Epithelial cell of prostate (primary cell): Measurements from ENCODE around the gene SLC1A1.

ENCODE experiments used
- DNase-seq: peaks from one replicate; pipeline ENCODE4 v3.0.0-alpha.2; 2011; ENCODE audit warnings: low read depth, low spot score
- H3K27ac ChIP-seq: fragments of 450-650 bp; 2 replicates; pipeline ENCODE4 v1.5.1; 2017; ENCODE audit warnings: mild to moderate bottlenecking

Gene SLC1A1

DNA sequence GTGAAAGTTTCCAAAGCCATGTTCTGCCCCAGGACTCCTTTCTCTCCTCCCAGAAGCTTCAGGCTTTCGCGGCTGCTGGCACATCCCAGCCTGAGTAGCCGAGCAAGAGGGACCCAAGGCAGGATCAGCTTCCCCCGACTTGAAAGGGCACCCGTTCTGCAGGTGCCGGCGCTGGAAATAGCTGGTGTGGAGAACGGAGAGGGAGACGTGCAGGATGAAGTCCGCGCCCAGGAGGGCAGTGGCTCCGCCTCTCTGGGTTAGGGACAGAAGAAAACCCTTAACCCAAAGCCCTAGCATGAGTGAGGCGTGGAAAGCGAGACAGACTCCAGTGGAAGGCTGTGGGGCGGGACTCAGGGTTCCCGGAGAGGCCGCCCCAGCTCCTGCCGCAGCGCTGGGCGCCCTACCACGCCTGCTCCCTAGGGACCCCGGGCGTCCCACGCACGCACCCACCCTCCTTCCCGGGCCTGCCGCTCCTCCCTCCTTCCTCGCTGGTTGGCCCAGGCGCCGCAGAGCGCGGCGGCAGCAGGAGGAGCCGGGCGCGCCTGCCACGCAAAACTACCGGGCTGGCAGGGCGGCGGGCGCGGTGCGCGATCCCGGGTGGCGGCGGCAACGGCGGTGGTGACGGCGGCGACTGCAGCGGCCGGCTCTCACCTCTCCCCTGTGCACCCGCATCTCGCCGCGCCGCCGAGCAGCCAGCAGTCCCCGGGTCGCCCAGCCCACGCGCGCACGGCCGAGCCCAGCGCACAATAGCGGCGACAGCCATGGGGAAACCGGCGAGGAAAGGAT is at the start of gene SLC1A1:
TSS of gene SLC1A1 (plus strand) at position 550 of the 786 bp plus-strand sequence. CDS start at position 762, 212 bp downstream.
- DNase-seq = no peak
- no peak within 1 kb of the TSS for H3K27ac ChIP-seq

DNA sequence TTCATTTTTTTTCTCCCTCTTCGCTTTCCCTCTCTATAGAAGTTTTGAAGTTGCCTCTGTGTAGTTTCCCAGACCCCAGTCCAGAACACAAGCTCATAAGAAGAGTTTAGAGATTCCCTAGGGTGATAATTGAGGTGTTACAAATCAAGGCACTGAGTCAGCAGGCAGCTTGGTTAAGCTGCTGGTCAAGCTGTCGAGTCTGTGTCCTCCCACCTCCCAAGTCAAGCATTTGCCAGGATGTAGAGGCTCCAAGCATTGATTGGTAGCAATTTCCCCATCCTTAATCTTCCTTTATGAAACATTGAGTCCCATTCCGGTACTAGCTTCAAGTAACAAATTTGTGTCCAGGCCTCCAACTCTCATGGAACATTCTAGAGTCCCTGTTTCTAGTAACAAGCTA is 47.5 kb upstream of the SLC1A1 start:
- DNase-seq = no peak

DNA sequence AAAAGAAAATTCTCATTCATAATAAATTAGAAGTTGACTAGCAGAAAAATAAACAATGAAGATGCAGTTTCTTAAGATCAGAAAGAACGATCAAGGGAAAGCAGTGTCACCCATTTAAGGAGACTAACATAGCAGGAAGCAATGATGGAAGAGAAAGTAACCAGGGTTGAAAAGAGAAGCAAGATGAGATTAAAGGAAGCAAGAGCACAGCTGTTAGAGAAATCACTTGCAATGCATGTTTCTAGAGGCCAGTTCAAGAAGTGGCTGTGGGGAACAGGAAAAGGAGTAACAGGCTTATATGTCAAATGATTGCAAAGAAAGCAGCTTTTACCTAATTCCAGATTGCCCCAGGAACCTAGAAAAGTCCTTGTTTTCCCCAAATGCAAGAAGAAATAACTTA is 46.8 kb upstream of the SLC1A1 start:
- H3K27ac ChIP-seq = no peak overlapping the region
- no peak for DNase-seq

More for the DNA sequence above, 47.5 kb upstream of the SLC1A1 start:
- no peak overlapping the region for H3K27ac ChIP-seq

DNA sequence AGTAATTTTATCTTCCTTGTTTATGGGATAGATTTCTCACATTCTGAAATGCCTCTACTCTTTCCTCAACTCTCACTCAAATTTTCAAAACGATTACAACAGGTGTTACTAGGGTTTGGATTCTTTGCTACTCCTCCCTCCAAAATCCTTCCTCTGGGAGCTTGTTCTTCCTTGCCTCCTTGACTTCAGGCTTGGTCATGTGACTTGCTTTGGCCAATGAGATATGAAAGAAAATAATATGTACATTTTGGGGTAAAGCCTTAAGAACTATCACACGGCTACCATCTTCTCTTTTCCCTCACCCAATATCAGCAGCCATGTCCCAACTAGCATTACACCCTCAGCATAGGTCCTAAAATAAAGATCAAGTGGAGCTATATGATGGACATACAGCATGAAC is 28.8 kb upstream of the SLC1A1 start:
- no peak overlapping the region for H3K27ac ChIP-seq
- no peak for DNase-seq

DNA sequence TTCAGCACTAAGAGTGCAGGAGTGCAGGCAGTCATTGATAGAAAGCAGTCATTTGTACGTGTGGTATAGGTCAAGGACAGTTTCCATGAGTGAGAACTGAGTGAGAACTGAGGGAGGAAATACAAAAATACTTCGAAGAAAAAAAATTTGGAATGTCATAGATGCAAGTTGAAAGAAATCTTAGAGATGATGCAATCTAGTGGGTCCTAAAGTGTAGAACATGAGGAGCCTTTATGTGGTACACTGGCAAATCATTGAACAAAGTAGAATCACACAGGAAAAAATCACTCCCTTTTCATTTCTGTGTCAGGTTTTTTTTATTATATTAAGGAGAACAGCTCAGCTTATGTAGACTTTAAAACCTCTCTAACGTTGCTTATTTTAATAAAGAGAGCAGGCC is 26.4 kb upstream of the SLC1A1 start:
- no peak overlapping the region for H3K27ac ChIP-seq
- DNase-seq = no peak

DNA sequence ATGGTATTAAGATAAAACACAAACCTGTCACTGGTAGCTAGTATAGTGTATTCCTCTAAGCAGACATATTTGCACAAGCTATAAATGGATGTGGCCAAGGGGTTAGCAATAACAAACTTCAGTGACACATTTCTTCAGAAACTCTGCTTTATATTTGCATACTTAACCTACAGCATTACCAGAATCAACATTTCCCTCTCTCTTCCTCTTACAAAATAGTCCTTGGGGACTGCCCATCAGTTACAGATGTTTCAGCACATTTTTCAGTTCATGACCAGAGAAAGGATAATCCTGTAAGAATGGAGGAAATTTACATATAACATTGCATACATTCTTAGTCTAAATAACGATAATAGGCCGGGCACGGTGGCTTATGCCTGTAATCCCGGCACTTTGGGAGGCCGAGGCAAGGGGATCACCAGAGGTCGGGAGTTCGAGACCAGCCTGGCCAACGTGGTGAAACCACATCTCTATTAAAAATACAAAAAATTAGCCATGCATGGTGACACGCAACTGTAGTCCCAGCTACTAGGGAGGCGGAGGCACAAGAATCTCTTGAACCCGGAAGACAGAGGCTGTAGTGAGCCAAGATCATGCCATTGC is 25.3 kb upstream of the SLC1A1 start:
- DNase-seq = no peak
- H3K27ac ChIP-seq = no peak overlapping the region

DNA sequence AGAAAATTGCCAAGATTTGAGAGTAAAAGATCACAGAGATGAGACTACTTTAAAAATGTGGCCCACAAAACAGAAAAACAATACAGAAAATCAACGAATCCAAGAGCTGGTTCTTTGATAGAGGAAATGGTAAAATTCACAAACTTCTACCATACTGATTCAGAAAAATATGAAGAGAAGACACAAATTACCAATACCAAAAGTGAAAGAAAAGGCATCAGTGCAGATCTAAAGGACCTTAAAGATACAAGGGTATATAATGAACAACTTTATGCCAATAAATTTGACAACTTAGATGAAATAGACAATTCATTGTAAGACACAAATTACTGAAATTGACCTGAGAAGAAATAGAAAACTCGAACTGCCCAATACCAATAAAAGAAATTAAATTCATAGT is 24.4 kb upstream of the SLC1A1 start:
- DNase-seq = no peak

DNA sequence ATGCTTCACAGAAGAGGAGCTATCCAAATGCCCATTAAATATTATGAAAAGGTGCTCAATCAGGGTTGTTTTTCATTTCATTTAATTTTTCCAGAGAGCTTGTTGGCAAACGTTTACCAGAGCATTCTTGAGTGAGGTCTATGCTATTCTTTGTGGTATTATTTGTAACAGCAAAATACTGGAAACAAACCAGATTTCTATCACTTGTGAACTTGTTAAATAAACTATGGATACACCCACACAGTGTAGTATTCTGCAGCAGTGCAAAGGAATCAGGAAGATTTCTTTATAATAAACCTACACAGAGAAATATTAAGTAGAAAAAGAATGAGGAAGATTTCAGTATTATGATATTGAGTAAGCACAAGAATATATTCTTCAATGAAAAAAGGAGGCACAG is 15.0 kb upstream of the SLC1A1 start:
- no peak overlapping the region for H3K27ac ChIP-seq
- DNase-seq = no peak

More for the DNA sequence above, 24.4 kb upstream of the SLC1A1 start:
- no peak overlapping the region for H3K27ac ChIP-seq

DNA sequence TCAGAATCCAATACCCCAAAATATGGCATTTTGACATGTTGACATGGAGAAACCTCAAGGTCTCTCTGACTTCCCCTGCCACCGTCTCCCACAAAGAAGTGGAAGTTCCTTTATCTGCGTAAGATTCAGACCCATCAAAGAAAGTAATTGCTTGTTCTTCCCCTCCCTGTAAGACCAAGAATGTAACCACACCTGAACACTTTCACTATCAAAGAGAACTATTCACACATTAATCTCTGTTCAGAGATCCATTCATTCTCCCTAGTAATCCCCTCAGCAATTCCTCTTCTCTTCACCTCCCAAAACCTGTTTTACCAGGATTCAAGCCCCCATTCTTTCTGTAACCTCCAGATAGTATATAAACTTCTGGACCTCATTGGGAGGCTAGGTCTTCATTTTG is 4.1 kb upstream of the SLC1A1 start:
- H3K27ac ChIP-seq = no peak overlapping the region
- no peak for DNase-seq

DNA sequence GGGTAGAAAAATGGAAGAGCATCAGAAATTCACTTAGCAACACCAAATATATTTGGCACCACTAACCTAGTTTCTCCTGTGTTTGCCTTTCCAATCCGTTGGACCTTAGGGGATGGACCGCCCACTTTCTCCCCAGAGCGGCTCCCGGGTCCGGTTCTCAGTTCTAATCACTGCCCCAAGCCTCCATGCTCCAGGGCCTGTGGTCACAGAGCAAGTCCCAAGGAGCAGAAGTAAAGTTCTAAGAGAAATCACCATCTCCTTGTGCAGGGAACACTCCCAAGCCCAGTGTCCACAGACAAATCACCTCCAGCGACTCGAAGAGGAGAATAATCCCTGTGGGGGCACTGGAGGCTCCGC is 728 bp upstream of the SLC1A1 start:
- H3K27ac ChIP-seq = no peak overlapping the region
- no peak for DNase-seq

DNA sequence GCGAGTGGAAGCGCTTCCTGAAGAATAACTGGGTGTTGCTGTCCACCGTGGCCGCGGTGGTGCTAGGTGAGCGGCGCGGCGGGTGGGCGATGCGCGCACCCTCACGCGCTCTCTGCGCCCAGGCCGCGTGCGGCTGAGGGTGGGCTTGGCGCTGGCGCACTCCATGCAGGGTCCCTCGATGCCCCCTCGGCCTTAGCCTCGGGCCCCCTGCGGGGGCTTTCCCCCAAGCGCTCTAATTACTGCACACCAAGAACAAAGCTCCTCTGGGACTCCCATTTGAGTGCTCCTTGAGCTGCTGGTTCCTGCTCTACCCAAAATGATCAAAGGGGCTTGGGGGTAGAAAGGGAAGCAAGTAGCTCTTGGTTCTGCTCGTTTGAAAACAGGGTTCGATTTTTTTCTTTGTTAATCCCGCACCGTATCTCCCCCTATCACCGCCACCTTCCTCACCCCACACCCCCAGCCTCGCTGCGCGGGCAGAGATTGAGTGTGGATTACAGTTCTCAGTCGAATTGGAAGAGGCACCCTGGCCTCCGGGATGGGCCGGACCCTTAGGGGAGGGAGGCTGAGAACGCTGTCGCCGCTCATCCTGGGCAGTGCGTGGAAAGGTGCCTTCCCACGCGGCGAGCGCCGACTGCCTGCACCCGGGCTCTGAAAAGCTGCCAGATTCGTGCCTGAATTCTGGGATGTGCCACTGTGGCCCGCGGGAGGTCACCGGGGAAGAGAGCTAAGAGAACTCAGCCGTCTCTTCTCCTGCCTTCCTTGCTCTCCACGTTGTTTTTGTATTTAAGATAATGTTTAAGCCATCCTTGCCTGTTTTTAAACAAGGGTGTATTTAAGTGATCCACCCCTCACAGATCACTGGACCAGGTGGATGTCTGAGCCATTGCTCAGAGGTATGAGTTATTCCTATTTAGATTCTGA is 697 bp downstream of the SLC1A1 start:
- DNase-seq = no peak
- H3K27ac ChIP-seq = no peak overlapping the region

DNA sequence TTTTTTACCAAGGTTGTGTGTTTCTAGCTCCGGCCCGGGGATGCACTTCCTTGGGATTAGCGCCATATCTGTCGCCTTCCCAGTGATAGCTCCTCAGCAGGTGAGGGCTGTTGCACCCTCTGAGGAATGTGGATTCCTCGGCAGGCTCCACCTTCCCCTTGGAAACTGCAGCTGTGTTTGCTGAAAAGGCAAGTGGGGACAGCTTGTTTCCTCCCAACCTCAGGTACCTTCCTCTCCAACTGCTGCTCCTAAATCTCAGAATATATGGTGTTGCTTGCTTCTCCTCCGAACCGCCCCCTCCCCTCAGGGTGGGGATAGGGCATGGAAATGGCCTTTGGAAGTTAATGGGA is 1.3 kb downstream of the SLC1A1 start:
- DNase-seq = no peak
- no peak overlapping the region for H3K27ac ChIP-seq

DNA sequence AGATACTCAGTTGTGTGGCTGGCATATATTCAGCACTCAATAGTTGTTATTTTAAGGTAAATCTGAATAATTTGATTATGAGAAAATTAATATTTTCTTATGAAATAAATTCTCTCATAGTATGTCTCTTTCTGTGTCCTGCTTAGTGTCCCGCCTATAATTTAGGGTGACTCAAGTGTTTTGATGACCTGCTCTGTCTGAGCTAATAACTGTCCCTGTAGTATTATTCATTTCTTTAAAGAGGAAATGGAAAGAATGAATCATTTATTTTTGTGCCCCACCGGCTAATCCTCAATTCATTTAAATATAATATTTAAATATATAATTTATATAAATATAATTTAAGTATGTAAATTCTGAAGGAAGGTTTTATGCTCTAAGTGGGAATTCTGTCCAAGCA is 4.1 kb downstream of the SLC1A1 start:
- no peak for DNase-seq
- H3K27ac ChIP-seq = no peak overlapping the region

DNA sequence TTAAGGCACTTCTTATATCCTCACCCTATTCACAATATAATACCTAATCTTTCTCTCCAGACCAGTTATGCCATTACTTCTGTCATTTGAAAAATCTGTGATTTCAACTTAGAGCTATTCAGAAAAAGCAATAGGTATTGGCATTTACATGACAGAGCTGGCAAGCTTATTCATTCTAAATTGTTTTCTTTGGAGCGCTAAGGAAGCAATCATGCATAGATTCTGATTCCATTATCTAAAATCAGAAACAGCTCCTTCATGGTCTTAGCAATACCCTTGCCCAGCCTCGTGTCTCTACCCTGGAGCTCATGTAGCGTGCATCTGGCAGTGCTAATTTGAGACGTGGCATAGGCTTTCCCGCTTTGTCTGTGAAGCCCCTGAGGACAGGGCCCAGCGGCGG is 4.5 kb downstream of the SLC1A1 start:
- DNase-seq = no peak

DNA sequence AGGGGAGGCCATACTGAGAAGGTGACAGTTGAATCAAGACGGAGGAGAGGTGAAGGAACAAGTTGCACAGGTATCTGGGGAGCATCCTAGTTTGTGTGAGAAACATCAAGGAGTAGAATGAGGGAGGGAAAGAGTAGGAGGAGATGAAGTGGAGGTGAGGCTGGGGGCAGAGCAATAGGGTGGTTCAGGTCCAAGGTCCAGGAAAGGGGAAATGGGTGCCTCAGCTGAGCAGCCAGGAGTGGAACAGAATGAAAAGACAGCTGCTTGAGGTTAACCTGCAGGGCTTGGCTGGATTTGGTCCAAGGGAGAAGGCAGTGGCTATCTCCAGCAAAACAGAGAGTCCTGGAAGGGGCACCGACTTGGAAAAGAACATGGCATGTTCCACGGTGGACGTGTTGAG is 5.3 kb downstream of the SLC1A1 start:
- DNase-seq = no peak
- no peak overlapping the region for H3K27ac ChIP-seq

More for the DNA sequence above, 4.5 kb downstream of the SLC1A1 start:
- H3K27ac ChIP-seq = no peak overlapping the region

DNA sequence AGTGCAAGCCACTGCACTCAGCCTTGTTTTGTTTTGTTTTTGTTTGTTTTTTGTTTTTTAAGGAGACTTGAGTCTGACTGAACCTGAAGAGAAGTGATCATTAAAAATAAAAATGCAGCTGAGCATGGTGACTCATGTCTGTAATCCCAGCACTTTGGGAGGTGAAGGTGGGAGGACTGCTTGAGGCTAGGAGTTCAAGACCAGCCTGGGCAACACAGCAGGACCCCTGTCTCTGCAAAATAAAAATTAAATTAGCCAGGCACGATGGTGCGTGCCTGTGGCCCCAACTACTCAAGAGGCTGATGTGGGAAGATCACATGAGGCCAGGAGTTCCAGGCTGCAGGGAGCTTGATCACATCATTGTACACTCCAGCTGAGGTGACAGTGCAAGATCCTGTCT is 6.2 kb downstream of the SLC1A1 start:
- H3K27ac ChIP-seq = no peak overlapping the region
- no peak for DNase-seq

DNA sequence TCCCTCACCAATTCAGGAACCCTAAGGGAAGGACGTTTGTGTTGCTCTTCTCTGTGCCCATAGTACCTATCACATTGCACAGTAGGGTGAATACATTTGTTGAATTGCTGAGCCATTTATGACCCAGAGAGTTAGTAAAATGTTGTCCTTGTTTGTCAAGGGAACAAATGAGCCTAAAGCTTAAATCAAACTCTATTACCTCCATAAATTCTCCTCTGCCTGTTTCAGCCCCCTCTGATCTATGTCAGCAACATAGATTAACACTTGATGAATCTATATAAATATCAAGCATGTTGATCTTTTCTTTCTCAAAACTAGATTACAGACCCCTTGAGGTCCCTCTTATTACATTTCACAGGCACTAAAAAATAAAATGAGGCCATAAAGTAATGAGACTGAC is 7.1 kb downstream of the SLC1A1 start:
- DNase-seq = no peak
- no peak overlapping the region for H3K27ac ChIP-seq

DNA sequence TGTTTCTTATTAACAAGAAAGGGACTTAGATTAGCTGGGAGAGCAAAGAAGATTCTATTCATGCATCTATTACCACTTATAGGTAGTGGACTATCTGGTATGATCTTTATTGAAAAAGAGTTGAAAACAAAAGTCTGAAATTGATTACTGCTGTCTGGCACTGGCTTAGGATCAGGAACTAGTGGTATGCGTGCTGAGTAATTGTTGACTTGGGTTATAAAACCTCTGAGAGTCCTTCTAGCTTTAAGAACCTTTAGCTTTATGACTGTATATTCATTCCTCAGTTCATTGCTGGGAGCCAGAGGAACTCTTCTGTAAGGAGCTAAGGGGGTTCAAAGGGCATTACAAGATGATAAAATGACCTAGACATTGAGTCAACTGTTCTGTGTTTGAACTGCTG is 7.6 kb downstream of the SLC1A1 start:
- no peak overlapping the region for H3K27ac ChIP-seq
- no peak for DNase-seq

DNA sequence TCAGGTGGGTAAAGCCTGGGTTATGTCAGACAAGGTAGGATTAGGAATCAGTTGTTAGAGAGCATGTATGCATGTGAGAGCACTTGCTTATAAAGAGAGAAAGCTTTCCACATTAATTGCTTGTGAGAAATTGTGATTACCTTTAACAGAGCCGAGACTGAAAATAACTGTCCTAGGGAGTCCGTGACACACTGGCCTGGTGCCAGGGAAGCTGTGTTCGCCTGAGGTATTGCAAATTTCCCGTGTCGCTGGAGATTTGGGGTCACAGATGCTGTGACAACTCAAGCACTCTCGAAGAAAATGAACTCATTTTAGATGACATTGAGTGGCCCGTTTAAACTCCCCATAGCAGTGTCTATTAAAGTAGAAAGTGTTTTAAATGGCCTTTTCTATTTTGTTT is 9.6 kb downstream of the SLC1A1 start:
- no peak overlapping the region for H3K27ac ChIP-seq
- no peak for DNase-seq

DNA sequence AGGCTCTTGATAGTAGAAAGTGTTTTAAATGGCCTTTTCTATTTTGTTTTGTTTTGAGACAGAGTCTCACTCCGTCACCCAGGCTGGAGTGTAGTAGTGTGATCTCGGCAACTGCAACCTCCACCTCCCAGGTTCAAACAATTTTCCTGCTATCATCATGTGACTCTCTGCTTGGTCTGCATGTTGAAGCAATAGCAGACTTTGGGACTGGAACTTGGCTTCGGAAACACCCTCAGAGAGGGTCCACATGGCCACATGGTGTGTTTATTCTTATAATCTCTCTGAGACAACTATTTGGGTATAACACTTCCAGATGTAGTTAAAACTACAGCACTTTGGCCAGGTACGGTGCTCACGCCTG is 10.9 kb downstream of the SLC1A1 start:
- no peak for DNase-seq
- H3K27ac ChIP-seq = no peak overlapping the region

DNA sequence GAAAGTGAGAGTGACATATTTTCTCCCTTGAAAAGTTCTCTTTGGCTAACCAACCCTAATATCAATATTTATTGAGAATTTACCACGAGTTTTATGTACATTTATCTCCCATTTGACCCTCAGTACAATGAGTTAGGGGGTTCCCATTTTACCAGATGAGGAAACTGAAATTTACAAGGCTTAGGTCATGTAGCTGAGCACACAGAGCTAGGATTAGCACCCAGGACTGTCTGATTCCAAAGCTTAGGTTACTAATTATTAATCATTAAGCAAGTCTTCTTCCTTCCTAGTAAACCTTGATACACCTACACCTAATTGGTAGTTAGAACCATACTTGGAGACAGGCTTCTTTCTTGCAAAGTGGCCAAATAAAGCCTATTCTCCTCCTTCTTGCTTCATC is 12.2 kb downstream of the SLC1A1 start:
- H3K27ac ChIP-seq = no peak overlapping the region
- no peak for DNase-seq
